HG03457 (cell line): ENCODE results near the gene GCDH.
A peak's percentile ranks its signal among the peaks of the same experiment; 100 is the strongest.
"Not testable (repeated sequence)": the region's sequence is repeated elsewhere in the genome, so short reads cannot be mapped to it uniquely, and the experiment has no call there.

Experiments
- ATAC-seq: cut with Tn5 transposase; IDR thresholded peaks from one replicate; pipeline ENCODE4 v1.9.1; 2021; ENCODE audit warnings: moderate number of reproducible peaks; ENCODE audit not compliant: unreplicated experiment

The GCDH gene

DNA sequence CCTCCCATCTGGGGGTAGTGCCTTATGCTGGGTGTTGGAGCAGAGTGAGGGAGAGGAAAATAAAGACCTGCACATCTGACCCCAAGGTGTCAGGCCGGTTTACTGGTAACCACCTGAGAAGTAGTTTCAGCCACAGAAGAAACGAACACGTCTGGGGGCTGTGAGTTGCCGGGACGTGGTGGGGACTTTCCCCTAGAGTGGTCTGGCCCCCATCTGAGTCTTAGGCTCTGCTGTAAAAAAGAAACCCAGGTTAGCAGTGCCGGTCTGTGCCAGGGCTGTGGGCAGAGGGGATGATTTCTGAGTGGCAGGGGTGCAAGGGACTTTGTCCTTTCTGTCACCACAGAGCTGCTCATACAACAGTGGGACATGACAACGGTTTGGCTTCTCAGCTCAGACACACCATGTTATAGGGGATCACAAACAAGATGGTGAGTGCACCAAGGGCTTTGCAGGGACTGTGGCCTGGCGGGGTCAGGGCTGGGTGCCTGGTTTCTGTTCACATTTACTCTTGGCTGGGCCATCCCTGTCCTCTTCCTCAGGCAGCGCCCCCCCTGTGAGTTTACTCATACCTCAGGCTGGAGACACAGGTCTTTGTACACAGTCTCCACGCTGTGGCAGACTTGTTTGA is 9.0 kb downstream of the GCDH start:
- ATAC-seq: no peak

- ATAC-seq: no peak
These were observed 16.2 kb downstream of the GCDH start for GRCh38 chr19:12907166-12907565.

GRCh38 chr19:12912571-12912970 is 21.6 kb downstream of the GCDH start:
- ATAC-seq: no peak

- no peak for ATAC-seq
These were observed 22.1 kb downstream of the GCDH start for GRCh38 chr19:12913011-12913561.

DNA sequence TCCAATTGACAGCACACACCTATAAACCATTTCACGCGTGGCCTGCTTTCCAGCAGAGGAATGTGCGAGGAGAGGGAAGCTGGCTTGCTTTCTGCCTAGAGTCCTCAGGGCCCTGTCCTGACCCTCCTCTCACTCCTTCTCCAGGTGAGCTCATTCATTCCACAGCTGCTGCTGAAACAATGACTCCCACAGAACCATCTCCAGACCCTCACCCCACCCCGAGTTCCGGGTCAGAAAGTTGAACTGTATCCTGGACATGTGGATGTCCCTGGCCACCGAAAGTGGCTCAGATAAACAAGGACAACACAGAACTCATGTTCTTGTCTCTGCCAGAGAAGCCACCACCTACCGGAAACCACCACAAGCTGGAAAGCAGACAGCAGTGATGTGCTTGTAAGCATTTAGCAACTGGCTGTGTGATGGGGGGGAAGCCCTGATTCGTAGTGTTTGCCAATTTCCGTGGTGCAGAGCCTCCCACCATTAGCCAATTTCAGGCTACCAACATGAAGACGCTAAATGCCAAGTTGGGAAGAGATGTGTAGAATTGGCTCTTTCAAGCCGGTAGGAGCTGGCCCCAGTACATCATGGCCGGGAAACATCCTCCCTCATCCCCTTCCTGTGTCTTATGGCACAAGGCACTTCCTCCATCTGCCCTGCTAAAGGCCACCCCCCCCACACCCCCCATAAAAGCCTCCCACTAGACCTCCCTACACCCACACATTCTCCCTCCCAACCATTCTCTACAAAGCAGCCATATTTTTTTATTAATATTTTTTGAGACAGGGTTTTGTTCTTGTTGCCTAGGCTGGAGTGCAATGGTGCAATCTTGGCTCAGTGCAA is 23.1 kb downstream of the GCDH start:
- ATAC-seq: no peak

GRCh38 chr19:12915860-12916259 is 24.9 kb downstream of the GCDH start:
- ATAC-seq: not testable (repeated sequence)

DNA sequence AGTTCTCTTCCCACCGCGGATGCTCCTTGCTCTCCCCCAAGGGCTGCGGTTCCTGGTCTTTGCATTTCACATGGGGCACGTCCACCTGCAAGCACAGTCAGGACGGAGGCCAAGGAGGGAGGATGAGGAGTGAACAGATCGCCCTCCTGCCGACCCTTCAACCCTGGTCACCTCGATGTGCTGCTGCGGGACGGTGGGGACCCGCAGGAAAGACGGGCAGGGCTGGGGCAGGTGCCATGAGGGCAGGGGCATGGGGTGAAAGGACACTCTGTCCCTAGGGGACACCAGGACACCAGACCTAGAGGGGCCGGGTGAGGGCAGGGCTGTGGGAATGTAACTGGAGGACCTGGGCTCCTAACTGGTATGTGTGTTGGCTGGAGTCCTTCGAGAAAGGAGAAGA is 27.3 kb downstream of the GCDH start:
- ATAC-seq: no peak

DNA sequence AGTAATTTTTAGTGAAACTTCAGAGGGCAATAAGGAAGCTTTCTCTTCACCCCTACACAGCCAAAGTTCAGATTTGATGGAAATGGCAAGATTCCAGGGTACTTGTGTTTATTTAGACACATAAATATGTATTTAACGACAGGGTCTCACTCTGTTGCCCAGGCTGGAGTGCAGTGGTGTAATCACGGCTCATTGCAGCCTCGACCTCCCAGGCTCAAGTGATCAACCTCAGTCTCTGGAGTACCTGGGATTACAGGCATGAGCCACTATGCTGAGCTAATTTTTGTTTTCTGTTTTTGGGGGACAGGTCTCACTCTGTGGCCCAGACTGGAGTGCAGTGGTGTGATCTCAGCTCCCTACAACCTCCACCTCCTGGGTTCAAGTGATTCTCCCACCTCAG is 30.1 kb downstream of the GCDH start:
- ATAC-seq: no peak

DNA sequence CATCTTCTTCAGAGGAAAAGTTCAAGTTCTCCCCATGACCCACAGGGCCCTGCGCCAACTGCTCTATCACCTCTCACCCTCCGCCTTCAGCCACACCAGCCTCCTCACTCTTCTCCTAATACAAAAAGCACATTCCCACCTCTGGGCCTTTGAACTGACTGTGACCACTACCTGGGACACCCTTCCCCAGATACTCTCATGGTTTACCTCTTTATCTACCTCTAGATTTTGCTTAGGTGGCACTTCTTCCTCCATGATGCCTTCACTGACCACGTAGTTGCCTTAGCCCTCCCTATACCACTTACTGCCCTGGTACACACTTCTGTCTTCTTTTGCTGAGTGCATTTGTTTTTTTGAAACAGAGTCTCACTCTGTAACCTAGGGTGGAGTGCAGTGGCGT is 32.0 kb downstream of the GCDH start:
- no peak for ATAC-seq

DNA sequence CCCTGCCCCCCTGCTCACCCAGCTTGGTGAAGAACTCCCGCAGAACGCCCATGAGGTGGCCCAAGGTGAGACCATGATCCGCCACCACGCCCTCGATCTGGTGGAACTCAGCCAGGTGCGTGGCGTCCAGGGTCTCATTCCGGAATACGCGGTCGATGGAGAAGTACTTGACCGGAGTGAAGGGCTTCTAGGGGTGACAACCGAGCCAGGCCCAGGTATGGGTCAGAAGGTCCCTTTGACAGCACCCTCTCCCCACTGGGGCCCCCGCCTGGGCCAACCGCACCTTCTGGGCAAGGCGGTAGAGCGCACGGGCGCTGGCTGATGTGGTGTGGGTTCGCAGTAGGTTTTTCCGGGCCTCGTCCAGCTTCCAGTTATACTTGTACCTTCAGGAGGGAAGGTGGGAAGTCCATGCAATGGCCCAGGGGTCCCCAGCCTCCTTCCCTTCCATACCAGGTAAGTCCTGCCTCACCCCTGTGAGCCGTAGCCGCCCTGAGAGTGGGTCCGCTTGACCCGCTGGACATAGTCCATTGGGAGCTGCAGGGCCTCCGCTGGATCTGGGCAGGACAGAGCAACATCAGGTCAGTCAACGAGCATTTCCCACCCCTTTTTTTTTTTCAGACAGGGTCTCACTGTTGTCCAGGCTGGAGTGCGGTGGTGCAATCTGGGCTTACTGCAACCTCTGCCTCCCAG is 33.8 kb downstream of the GCDH start:
- no peak for ATAC-seq

DNA sequence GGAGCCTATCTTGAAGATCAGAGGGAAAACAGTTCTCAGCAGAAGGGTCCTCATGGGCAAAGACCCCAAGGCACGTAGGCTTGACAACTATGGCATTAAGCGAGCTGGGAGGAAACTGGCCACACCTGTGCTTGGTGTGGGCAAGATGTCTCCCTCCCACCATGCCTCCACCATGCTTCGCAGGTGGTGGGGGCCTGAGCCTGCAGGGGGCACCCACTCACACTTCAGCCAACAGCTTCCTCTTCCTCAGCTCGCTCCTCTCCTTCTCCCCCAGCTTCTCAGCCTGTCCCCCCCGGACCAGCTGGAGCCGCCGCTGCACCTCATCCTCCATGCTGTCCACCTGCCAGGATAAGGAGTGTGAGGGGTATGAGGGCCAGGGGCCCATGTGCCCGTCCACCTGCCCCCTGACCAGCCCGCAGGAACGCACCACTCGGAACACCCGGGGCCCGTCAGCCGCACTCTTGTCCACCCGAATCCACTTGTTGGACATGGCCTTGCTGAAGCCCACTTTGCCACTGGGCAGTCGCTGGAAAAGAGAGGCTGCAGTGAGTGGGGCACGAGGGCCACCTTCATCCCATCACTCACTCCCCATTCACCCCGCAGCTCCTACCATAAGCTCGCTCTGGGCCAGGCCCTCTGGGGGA is 39.2 kb downstream of the GCDH start:
- ATAC-seq: no peak

- no peak for ATAC-seq
These were observed 41.7 kb downstream of the GCDH start for GRCh38 chr19:12932392-12933286.

DNA sequence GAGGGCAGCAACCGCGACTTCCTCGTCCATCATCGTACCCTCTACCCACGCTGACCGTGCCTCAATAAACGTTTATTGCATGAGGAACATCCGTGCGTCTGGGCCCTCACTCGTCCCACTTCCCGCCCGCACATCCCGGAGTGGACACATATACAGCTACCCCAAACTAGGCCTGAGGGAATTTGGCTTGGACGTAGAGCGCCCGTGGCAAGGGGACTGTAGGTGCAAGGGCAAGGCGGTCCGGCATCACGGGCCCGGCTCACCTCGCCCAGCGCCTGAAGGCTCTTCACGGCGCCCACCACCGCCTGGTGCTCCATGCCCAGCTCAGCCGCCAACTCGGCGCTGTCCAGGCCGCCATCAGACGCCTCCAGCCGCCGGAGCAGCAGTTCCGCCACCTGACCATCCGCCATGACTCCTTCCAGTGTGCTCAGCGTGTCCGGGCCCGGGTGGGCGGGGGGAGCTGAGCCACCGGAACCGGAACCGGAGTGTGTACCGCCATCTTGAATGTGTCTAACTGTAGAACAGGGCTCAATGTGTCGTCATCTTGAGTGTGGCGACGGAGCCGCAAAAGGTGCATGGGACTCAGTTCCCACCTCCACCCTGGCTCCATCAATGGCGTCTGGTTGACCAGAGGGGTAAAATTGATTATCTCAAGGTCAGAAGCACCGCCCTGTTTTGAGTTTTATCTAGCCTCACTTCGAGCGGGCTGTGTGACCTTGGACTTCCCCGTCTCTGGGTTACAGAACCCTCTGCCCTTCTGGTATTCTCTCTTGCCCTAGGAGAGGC is 42.5 kb downstream of the GCDH start, which contains the start of gene FARSA:
TSS of gene FARSA (minus strand) at position 425 of the 786 bp plus-strand sequence. CDS start at position 410, 15 bp downstream.
- ATAC-seq: no peak

DNA sequence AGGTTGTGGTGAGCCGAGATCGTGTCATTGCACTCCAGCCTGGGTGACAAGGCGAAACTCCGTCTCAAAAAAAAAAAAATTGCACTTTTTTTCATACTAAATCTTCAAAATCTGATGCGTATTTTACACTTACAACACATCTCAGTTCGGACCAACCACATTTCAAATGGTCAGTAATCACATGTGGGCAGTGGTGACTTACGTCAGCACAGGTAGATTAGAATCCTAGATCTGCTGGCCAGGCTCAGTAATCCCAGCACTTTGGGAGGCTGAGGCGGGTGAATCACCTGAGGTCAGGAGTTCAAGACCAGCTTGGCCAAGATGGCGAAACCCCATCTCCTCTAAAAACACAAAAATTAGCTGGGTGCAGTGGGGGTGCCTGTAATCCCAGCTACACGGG is 44.1 kb downstream of the GCDH start:
- ATAC-seq: no peak

- ATAC-seq: no peak
These were observed 45.6 kb downstream of the GCDH start for GRCh38 chr19:12936582-12936981.

DNA sequence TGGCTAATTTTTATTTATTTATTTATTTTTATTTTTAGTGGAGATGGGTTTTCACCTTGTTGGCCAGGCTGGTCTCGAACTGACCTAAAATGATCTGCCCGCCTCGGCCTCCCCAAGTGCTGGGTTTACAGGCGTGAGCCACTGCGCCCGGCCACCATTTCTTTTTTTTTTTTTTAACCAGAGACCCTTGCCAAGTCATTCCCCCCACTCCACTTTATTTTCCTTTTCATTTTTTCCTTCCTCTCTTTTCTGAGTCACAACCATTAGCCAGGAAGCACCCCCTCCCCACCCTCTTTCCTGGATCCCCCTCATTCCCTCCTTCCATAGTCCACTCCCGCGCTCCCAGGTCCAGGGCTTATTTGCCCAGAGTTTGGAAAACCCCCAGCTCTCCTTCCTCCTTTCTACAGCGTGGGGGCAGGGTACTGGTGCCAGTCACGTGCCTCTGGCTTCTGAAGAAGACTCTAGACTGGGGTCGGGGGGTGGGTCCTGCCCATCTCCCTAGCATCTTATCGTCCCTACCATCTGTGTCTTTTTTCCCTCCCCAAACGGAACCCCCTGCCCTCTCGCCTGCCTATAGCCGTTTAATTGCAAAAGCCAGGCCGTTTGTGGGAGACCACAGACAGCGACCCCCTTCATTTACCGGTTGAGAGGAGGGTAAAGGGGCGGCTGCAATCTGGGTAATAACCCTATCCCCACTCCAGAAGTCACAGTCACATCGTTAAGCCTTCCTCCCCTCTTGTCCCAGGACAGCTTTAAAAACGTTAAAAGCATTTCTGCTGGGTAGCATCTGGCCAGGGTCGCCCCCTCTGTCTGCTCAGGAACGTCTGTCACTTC is 46.4 kb downstream of the GCDH start:
- ATAC-seq: no peak

- peak; percentile 72 for ATAC-seq
These were observed 47.2 kb downstream of the GCDH start, which contains the start of gene CALR for GRCh38 chr19:12937927-12938778. Gene CALR (plus strand): TSS chr19:12938609. CDS start chr19:12938680, 71 bp downstream.
